Activated CD4-positive, alpha-beta T cell treated with anti-CD3 and anti-CD28 coated beads, Interleukin-10, Interleukin-2, amounts not matched to agents 100 ng/mL and 50 ng/mL, durations not matched to agents 16 hours and 8 hours (primary cell): ENCODE results near the gene SOCS3.
A peak's percentile ranks its signal among the peaks of the same experiment; 100 is the strongest.

ENCODE experiments used
- DNase-seq: peaks from one replicate; pipeline ENCODE4 v3.0.0-alpha.2; 2020

SOCS3 gene

DNA sequence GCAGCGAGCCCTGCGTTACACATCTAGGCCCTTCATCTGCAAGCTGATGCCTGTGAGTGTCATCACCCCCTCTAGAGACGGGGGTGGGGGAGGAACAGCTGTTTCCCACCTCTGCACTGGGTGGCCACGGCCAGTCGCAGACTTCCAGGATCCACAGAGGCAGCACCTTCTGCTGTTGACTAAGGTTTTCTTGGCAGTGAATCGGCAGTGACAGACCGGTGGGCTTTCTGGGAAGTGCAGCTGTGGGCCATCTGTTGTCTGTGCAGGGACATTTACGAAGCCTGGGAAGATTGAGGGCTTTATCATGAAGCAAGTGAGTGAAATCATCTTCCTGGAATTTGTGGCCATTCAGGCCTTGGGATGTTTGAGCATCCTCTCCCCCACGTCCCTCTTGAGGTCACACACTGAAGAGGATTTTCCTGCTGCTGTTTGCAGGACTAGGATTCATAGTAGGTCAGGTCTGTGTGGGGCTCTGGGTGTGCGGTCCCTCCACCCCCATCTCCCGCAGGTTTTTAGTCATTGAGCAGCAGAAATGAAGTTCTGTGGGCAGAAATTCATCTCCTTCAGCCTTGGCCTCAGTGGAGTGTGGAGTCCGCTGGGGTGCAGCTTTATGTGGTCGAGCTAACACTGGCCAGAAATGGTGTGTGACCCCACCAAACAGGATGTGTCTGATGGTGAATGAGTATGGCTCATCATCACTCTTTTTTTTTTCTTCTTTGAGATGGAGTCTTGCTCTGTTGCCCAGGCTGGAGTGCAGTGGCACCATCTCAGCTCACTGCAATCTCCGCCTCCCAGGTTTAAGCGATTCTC is 30.6 kb upstream of the SOCS3 start:
- DNase-seq: peak; percentile 26

DNA sequence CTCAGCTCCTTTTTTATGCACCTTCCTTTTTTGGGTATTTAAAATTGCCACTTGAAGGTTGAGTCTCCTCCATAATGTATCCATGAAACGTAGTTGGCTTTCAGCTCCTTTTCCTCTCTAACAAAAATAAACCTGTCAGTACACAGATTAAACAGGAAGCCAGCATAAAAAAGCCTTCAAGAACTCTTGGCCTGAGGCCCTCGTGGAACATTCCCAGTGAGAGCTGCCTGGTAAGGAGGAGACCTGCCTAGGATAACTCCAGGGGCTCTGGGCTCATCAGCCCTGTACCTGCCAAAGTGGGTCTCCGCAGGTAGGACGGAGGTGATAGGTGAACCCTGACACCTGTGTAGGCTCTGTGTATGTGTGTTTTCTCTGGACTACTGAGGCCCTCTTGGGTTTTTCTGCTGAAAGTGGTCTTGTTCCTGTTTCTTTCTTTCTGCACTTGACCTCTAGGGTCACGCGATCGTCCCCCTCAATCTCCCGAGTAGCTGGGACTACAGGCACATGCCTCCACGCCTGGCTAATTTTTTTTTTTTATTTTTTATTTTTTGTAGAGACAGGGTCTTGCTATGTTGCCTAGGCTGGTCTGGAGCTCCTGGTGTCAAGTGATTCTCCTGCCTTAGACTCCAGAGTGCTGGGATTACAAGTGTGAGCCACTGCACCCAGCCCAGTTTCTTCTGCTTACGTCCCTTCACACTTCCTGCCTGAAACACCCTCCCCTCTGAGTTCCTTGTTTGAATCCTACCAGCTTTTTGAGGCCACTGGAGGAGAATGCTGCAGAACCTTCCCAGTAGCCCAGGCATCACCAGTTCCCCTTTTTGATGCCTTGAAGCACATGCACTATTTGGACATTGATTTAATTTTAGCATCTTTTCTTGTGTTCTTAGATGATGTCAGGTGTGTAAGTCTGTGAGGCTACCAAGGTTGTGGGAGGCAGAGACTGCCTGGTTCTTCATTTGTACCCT is 28.4 kb upstream of the SOCS3 start:
- peak; percentile 28 for DNase-seq

DNA sequence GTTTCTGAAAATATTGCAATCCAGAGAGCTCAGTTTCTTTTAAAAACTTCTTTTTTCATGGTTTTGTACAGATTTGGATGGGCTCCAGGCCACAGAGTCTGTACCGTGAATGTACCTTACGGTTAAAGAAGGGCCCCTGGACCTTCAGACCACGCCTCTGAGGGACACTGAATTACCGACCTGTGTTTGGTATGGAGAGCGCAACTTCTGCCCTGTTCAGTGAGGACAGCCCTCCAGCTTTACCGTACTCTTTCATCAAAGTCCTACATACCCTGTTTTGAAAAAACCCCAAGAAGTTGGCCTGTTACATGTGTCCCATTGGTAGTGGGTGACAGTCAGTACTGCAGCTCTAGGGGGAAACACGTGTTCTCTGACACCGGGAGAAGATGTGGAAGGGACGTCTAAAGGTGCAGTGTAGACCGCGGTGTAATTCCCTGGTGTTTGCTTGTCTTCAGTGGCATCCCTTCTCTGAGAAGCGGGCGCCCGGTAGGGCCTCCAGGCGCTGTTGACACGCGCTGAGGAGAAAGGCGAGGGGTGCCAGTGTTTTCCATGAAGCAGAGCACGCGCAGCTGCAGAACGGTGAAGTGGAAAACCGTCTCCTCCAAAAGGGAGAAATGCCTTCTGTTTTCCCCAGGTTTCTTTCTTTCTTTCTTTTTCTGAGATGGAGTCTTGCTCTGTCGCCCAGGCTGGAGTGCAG is 24.8 kb upstream of the SOCS3 start:
- DNase-seq: peak; percentile 25

DNA sequence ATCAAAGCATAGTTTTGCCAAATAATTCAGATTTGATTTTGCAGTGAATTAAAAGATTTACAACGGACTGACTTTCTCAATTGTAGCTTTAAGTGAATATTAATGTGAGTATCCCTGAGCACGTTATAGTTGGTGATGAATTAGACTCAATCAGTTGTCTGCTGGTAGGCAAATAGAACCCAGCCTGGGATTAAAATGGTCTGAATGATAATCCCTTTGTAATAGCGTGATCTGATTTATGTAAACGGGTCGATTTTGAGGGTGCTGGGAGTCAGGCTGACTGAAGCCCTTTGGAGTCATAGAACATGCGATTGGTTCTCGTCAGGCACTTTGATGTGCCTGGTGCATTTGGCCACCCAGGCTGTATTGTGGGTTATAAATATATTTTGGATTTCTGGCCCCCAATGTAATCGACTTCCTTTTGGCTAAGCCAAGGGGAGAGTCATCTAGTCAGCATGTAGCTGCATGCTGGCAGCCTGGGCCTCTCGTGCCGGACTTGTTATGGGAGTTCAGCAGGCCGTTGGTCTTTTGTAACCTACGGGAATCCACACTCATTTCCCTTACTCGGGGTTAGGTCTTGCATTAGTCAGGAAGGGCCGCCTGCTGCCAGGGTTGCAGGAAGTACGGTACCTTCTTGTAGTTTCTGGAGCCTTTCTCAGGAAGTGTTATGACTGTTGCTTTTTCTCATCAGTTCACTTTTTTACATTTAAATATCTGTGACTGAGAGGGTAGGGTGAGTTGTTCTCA is 24.0 kb upstream of the SOCS3 start:
- DNase-seq: peak; percentile 96

DNA sequence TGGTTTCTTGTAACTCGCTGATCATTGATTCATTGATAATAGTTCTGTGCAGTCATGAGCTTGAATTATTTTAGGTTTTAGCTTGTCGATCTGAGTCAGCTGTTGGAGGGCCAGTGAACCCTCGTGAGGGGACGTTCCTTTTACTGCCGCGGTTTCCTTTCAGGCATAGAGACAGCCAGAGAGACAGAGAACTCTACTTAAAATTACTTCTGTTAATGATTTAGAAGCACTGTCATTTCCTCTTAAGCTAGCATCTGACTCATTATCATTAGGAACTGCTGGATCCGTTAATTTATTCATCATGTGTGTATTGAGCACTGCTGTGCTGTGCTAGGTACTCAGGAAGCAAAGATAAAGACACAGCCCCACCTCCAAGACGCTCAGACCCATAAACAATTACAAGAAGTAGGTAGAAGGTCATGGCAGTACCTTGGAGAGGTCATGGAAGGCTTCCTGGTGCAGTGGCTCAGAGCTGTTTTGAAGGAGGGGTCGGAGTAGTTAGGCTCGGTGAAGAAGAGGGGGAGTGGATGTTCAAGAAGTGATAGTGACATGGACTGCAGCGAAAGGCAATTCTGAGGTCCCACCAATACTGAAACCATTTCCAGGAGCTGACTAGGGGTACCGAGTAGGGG is 21.8 kb upstream of the SOCS3 start:
- peak; percentile 82 for DNase-seq

DNA sequence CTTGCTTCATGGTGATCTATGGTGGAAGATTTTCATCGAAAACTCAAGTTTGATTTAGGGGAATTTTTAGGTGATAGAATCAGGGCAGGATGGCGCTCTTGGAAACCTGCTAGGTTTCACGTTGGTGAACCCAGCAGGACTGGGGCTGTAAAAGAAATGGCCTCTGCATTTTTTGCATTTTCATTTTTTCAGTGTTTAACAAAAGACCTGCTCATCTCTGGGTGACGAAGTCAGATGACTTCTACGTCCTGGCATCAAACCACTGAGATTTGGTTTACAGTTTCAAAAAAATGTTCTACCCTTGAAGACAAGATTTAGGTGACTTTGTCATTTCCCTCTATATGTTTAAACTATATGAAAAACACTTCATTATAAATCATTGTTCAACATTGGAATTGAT is 20.5 kb upstream of the SOCS3 start:
- peak; percentile 49 for DNase-seq

DNA sequence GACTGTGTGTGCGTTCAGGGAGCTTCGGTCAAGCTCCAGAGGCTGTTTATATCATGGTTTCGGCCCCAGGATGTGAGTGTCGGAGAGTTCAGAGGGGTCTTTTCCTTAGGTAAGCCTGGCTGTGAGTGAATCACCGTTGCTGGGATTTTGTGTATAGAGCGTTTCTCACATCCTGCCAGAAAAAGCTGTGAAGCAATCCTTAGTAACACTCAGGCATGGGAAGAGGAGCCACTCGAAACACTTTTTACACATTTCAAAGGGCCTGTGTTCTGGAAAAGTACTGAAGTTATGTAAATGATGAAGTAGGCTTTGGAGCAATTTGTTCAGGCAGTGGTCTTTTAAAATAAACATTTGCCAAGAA is 19.2 kb upstream of the SOCS3 start:
- peak; percentile 51 for DNase-seq

DNA sequence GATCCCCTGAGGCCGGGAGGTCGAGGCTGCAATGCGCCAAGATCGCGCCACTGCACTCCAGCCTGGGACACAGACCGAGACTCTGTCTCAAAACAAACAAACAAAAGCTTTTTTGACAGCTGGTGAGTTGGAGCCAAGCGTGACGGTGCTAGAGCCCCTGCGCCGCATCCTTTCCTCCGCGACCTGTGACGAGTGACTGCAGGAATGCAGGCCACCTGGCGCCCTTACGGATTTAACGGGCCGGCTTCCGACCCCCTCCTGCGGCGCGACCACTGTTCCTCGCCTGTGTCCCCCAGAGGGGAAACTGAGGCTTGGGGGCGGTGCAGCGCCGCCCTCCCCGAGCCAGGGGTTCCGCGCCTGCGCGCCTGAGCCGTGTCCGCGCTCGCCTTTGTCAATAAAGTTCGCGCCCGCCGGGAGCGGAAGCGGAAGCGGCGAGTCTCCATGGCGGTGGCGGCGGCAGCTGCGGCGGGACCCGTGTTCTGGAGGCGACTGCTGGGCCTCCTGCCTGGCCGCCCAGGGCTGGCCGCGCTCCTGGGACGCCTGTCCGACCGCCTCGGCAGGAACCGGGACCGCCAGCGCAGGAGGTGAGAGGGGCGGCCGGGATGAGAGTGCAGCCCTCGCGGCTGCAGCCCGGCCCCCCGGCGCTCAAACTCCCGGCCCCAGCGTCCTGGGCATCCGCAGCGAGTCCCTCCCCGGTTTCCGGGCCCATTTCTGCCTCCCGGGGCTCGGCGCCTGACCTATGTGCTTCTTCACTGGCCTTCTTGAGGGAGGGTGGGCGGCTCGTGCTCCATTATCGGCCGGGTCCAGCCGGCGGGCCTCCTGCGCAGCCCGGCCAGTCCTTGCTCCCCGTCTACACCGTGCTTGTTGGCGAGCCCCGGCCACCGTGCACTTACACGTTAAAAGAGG is 18.6 kb upstream of the SOCS3 start, which contains the start of gene PGS1:
TSS of gene PGS1 (plus strand) at position 425 of the 906 bp plus-strand sequence. CDS start at position 442, 17 bp downstream.
- peak; percentile 89 for DNase-seq

DNA sequence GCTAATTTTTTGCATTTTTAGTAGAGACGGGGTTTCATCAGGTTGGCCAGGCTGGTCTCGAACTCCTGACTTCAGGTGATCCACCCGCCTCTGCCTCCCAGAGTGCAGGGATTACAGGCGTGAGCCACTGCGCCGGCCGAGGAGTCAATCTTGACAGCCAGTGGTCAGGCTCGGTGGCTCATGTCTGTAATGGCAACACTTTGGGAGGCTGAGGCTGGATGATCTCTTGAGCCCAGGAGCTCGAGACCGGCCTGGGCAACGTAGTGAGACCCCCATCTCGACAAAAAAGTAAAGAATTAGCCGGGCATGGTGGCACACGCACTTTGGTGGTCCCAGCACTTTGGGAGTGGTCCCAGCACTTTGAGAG is 18.0 kb upstream of the SOCS3 start:
- DNase-seq: no peak

DNA sequence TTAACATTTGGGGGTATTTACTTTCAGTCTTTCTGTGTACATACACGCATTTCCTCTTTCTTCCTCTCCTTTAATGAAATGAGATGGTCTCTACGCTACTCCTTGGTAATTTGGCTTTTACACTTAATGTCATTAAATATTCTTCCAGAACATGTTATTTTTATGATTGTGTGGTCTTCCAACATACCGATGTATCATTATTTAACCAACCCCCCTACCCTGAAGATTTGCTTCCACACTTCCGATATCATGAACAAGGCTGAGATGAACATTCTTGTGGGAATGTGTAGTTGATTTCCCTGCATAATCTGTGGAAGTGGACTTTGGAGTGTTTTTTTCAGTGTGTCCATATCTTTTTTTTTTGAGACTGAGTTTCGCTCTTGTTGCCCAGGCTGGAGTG is 16.3 kb upstream of the SOCS3 start:
- no peak for DNase-seq

DNA sequence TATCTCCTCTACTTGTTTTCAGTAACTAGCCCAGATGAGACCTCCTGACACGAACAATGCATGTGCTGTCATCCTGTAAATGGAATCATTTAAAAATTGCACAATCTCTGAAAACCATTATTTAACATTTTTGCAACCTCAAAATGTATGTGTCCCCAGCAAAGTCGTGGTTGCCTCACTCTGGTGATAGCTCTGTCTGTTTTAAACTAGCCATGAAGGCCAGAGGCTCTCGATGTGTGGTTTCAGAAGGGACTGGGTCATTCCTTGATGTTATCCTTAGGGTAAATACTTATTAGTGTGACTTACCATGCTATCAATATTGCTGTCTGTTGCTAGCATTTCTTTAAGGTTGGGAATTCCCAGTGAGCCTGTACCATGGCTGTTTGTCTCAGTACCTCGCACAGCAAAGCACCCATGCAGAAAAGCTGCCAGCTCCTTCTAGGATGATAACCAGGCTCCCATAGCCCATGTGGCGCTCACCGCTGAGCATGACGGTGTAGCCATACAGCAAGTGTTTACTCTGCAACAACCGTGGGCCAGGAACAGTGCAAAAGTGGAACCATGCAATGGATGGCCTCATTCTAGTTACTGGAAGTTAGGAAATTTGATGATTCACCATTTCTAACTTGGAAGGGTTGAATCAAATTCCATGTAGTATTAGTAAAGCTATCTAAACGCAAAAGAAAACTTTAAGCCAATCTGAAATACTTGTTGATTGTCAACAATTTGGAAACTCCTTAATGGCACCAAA is 15.7 kb upstream of the SOCS3 start:
- no peak for DNase-seq

DNA sequence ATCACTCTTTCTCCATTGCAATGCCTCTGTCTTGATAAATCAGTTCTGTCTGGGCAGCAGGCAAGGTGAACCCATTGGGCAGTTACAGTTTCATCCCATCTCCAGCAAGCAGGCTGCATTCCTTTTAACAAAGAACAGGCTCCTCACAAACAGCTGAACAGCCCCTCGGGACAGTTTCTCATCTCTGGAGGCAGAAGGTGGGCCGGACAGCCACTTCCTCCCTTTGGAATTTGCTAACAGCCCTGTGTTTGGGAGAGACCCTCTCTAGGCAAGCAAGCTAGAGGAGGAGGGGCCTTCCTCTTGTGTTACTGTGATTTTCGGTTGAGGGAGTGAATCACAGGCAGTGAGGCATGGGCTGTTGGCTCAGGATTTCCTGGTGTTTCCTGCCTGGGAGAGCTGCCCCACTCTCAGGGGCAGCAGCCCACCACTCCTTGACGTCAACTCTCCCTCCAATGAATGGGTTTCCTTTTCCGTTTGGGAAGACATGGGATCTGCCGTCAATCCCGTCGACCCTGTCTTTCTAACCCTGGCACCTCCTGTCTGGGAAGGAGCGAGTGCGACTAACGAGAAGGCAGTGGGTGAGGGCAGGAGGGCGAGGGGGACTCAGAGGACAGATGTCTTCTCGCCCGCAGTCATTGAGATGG is 14.9 kb upstream of the SOCS3 start:
- DNase-seq: no peak

DNA sequence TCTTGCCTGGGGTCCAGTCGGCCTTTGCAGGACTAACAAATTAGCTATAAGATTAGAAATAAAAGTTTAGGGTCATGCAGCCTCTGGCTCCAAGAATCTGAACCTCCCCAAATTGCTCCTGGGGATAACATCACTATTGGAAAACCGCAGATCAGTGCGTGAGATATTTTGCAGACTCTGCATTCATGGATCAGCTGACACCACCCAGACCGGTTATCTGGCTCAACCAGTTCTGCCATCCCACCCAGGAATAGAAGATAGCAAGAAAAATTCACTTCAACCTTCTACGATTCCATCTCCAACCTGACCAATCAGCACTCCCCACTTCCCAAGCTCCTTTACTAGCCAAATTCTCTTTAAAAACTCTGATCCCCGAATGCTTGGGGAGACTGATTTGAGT is 14.3 kb upstream of the SOCS3 start:
- DNase-seq: no peak

DNA sequence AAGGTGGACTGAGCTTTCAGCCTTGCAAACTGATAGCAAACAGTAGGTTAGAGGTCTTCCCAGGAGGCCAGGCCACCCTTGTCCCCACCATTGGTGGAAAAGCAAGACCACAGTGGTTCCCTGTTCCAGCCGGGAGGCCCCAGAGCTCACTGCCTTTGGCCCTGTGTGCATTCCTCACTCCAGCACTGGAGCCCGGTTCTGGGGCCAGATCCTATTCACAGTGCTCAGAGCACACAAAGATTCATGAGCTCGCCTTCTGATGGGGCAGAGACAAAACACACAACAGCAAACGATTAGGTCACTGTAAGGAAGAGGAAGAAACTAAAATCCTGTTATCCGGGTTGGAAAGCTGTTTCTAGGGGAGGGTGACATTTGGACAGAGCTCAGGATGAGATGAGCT is 13.0 kb upstream of the SOCS3 start:
- no peak for DNase-seq

DNA sequence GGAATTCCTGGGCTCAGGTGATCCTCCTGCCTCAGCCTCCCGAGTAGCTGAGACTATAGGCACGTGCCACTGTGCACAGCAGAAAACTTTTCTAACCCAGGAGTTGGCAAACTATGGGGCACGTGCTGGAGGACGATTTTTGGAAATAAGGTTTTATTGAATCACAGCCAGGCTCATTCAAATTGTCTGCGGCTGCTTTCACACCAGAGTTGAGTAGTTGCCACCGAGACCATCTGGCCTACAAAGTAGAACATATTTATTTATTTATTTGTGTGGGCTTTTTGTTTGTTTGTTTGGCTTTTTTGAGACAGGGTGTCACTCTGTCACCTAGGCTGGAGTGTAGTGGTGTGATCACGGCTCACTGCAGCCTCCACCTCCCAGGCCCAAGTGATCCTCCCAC is 11.2 kb upstream of the SOCS3 start:
- no peak for DNase-seq

DNA sequence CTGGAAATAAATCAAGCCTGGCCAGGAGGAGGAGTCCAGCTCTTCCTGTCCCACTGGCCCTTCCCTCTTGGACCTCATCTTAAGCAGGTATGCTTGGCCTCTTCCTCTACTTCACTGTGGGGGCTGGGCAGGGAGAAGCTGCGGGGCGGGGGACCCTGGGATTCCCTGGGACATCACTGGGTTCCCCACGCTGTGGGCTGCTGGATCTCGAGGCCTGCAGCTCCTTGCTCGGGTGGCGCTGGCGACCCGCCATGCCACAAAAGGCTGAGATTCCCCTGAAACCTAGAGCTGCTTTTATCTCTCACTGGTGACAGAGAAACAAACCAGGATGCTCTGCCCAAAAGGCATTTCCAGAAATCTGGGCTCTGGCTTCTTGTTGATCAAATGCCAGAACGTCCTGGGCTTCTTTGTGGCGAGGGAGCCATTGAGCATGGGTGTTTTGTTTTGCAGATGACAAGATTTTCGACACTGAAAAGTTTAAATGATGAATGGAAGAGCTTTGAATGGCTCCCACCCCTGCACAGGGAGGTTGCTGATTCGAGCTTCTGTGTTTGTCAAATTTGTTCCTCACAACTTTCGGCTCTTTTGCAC is 10.0 kb upstream of the SOCS3 start:
- DNase-seq: no peak

DNA sequence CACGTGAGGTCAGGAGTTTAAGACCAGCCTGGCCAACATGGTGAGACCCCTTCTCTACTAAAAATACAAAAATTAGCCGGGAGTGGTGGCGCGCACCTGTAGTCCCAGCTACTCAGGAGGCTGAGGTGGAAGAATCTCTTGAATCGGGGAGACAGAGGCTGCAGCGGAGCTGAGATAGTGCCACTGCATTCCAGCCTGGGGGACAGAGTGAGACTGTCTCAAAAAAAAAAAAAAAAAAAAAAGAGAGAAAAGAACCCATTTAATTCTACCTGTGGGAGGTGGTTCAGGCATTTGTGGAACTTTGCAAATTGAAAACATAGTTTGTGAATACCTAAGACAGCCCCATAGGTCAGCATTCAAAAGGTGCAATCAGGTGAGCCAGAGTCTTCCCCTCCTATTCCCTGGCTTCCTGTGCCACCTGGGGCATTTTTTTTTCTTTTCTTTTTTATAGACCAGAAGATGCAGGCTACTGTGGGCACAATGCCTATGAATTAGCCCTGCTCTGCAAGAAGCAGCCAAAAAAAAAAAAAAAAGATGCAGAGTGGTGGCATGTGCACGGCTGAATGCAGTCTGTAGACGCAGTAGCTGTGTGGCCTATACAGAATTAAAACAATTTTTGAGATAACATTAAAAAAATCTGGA is 9.1 kb upstream of the SOCS3 start:
- DNase-seq: no peak

DNA sequence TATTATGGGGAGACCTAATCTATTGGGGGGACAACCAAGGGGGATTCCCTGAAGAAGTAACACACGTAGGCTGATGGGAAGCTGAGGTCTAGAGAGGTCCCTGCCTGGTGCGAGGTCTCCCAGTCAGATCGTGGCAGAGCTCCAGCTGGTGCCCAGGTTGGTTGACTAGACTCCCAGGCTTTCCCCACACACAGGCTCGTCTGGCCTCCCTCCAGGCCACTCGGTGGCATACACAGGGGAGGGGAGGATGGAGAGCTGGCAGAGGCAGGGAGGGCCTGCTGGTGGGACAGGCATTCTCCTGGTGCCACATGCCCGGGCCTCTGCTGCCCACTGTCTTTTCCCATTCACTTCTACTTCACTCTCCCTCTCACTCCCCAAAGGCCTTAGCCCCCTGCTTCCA is 8.5 kb upstream of the SOCS3 start:
- no peak for DNase-seq

DNA sequence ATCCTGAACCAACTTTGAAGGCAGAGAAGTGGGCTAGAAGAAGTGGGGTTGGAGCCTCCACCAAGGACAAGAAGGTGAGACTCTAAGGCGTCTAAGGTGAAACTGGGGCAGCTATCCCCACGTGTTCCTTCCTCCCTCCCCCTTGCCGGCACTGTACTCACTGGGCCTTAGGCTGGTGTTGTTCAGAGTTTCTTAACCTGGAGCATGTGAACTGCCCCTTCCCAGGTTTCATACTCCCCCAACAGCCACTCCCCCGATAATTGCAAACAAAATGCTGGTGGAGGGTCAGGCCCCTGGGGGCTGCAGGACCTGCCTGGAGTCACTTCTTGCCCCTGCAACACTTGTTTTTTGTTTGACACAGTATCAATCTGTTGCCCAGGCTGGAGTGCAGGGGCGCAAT is 7.3 kb upstream of the SOCS3 start:
- no peak for DNase-seq
